GM12874 (cell line): Measurements from ENCODE around the gene CD2AP.

Experiments used
- TF ChIP-seq, protein P1 (sequence below): IDR thresholded peaks from 2 replicates; pipeline ENCODE4 v1.5.1; 2011; ENCODE audit warnings: low read depth, mild to moderate bottlenecking, control low read depth, low read length, moderate library complexity; ENCODE audit not compliant: insufficient read depth

CD2AP gene

DNA sequence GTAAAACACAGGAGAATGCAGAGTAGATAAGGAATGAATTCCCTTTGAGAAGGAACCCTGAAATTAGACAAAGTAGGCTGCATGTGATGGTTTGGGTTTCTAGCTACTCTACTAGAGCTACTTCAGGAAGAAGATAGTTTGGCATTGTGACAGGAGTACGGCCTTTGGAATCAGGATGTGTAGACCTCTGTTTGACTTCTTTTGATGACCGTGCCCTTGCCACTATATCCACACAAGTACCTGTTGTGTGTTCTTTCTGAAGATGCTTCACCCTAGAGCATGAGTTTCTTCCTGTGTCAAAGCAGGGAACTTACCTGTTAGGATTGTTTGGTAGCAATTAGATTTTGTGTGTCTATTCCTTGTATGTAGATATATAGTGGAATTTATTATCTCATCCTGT lies 41.7 kb downstream of the CD2AP start:
- TF ChIP-seq, protein P1, sequence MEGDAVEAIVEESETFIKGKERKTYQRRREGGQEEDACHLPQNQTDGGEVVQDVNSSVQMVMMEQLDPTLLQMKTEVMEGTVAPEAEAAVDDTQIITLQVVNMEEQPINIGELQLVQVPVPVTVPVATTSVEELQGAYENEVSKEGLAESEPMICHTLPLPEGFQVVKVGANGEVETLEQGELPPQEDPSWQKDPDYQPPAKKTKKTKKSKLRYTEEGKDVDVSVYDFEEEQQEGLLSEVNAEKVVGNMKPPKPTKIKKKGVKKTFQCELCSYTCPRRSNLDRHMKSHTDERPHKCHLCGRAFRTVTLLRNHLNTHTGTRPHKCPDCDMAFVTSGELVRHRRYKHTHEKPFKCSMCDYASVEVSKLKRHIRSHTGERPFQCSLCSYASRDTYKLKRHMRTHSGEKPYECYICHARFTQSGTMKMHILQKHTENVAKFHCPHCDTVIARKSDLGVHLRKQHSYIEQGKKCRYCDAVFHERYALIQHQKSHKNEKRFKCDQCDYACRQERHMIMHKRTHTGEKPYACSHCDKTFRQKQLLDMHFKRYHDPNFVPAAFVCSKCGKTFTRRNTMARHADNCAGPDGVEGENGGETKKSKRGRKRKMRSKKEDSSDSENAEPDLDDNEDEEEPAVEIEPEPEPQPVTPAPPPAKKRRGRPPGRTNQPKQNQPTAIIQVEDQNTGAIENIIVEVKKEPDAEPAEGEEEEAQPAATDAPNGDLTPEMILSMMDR = no peak

DNA sequence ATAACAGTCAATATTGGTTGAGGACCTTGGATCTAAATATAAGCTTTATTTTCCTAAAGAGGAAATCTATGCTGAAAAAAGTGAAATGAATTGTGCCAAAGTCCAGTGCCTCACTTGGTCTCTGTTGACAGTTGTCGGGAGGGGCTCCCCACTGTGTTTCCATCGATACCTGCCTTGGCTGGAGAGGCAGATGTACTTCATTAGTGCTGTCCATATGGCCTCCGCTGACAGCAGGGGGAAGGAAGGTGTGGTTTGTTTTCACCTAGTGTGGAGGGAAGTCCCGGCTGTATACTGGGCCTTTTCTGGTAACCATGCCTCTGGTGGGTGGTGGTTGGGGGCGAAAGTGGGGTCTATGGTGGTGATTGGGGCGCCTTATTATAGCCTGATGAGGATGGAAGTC lies 42.7 kb downstream of the CD2AP start:
- TF ChIP-seq, protein P1 = no peak

DNA sequence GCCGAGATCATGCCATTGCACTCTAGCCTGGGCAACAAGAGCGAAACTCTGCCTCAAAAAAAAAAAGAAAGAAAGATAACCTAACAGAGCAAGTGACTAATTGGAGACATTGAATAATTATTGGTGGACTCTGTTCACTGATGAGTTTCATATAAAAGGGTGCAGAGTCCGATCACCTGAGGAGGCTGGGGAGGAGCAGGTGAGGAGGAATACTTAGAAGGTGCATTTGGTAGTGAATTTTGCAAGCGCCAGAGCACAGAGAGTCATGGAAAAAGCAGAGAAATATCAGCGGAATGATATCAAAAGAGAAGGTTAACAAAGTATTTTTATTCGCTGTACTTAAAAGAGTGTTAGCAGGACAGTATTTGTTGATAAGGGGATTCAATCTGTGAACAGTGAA lies 44.4 kb downstream of the CD2AP start:
- TF ChIP-seq, protein P1 = no peak

DNA sequence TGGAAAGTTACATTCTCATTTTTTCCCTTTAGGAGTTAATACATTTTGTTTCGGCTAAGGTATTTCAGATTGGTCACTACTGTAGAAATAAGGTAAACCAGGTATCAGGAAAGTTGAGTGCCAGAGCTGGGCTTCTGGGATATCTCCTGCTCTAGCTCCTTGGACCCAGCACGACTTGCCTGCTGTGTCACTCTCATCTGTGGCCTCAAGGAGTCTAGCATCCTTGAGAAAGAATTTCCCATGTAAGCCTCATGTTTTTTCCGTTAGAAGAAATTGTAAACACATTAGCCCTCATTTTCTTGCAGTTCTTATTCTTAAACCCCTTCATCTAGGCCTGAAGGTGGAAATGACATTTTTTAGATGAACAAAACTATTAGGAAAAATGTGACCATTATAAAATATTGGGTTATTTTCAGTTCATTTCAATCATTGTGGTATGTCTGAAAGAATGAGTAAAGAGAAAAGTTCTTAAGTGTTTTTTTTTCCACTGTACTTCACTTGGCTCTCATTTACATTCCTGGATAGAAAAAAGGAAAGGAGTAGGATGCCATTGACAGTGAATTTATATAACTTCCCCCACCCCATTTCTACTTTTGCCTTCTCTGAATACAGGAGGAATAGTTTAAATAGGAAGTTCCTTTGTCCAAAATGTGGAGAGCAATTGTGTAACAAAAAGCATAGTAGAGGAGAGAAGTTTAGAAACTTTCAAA lies 46.7 kb downstream of the CD2AP start:
- TF ChIP-seq, protein P1 = no peak

DNA sequence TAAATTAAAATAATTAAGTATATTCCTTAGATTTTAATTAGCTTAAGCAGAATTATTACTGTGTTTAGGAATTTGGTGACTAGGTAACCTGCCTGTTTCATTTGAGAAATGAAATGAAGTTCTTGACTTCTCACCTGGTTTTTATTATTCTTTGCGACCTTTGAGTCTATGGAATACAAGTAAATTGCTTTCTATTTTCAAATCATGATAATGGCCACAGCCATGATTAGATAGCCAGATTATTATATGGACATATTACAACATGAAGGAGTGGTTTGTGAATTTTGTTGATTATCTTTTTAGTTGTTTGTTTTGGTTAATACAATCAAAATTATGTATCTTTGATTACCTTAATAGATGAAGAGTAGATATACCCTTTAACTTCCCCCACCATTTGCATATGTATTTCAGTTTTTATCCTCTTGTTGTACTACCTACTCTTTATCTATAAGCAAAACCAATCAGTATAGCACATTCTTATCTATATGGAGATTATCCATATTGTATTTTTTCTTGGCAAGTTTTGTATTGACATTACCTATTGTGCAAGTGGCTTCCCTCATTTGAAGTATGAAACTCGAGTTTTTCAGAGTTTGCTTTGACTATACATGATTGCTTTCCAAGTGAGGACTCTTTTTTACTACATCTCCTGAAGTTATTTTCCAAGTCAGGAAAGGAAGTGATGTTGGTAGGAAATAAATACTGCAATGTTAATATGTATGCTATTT lies 47.9 kb downstream of the CD2AP start:
- TF ChIP-seq, protein P1 = no peak

DNA sequence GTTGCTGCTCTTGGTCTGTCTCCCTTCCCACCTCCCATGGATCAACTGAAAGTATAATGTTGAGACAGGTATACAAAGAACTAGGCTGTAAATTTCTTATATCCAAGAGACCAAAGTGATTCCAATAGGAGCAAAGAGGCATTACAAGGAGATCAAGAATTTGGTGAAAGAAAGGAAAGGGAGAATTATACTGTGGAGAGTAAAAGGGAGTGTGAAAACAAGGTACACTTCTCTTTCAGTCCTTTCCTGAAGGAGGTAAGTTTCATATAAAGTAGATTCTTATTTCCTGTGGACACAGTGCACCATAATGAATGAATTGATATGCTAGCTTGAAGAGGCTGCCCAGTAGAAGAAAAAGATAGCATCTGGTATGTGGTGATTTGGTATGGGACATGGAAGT lies 49.7 kb downstream of the CD2AP start:
- TF ChIP-seq, protein P1 = no peak

DNA sequence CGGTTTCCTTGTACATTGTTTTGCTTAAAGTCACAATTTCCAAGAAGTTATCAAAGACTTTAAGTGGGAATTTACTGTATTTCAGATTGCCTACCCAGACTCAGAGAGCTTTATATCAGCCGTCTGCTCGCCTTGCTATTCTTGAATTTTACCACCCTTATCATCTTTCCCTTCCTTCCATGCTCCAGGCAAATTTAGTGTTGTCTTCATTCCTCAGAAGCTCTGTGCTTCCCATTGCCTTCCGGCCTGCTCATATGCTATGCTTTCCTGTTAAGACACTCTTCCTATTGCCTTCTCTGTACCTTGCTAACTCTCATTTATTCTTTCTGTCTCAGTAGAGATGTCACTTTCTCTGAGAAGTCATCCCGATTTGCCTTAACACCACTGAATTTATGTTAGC lies 52.1 kb downstream of the CD2AP start:
- TF ChIP-seq, protein P1 = no peak
